K562 (cell line): Measurements from ENCODE around the gene ICE2. TPM values are rescaled to one million over a fixed set of nuclear protein-coding genes. Genes with fewer than 3 reads are reported as not detected.
A peak's percentile ranks its signal among the peaks of the same experiment; 100 is the strongest.

Experiments
- ATAC-seq: fragments of 200-7000 bp; cut with Tn5 transposase; 3 replicates; pipeline ENCODE4 v1.9.1; 2020; ENCODE audit warnings: moderate library complexity
- BruUV-seq: library from RNA; stranded (reverse); fragments of 400-500 nt; replicated peaks from 2 replicates; lab custom pipeline; 2021; lab: Mats Ljungman, UMichigan
- CTCF ChIA-PET: fragments of 300-600 bp; formaldehyde crosslinking; extraction: SDS; loops from one replicate; lab custom pipeline; 2021; ENCODE audit warnings: low intra/inter-chr PET ratio; lab: Yijun Ruan, JAX
- POLR2A ChIA-PET: fragments of 300-600, 350-650 bp; sonication (Branson Sonifier 250); formaldehyde crosslinking; extraction: SDS; loops from one replicate; lab custom pipeline; 2021; ENCODE audit warnings: antibody characterized with exemption, inconsistent platforms; lab: Yijun Ruan, JAX
- DNase-seq, 4 experiments: peaks; one replicate each; pipeline versions ENCODE4 v3.0.0 to v3.0.0-alpha.2; 2011 to 2018; ENCODE audit warnings: low spot score in 3 of 4, mixed read lengths in 3 of 4; ENCODE audit errors: extremely low read depth in 1 of 4
- FAIRE-seq: peaks from 2 replicates; lab custom pipeline; 2011; peaks lifted over from hg19 to GRCh38; lab: Jason Lieb, UNC
- H2AFZ ChIP-seq: 2 replicates; pipeline ENCODE4 v1.6.0; 2011; ENCODE audit warnings: low read depth, low read length, control low read depth, inconsistent platforms
- H3K27ac ChIP-seq: fragments of 200-600 bp; 3 replicates; pipeline ENCODE4 v1.8.0; 2011; ENCODE audit warnings: low read depth, mild to moderate bottlenecking, control low read depth, inconsistent platforms, low read length, moderate library complexity, mixed read lengths; ENCODE audit errors: extremely low read depth
- H3K27me3 ChIP-seq, 2 experiments: fragments of 300-600 bp in 1 of 2; 2 replicates in 1 of 2; 3 replicates in 1 of 2; pipeline versions ENCODE4 v1.6.0 to v1.8.0; 2011; ENCODE audit warnings: inconsistent platforms in 2 of 2, low read length in 2 of 2, mild to moderate bottlenecking in 1 of 2, mixed read lengths in 1 of 2, moderate library complexity in 1 of 2; ENCODE audit not compliant: control insufficient read depth in 2 of 2, insufficient read depth in 2 of 2
- H3K36me3 ChIP-seq: fragments of 300-600 bp; 3 replicates; pipeline ENCODE4 v1.8.0; 2011; ENCODE audit warnings: mild to moderate bottlenecking, low read length, inconsistent platforms; ENCODE audit not compliant: control insufficient read depth, insufficient read depth
- H3K4me1 ChIP-seq, 2 experiments: fragments of 200-600 bp in 1 of 2; replicated peaks in 1 of 2; 2 replicates in 1 of 2; 3 replicates in 1 of 2; pipeline versions ENCODE4 v1.5.1 to v1.8.0; 2011; ENCODE audit warnings: inconsistent platforms in 2 of 2, low read length in 2 of 2, mild to moderate bottlenecking in 1 of 2, mixed read lengths in 1 of 2, moderate library complexity in 1 of 2; ENCODE audit not compliant: control insufficient read depth in 2 of 2, insufficient read depth in 2 of 2
- H3K4me2 ChIP-seq: 2 replicates; pipeline ENCODE4 v1.6.1; 2011; ENCODE audit warnings: low read length, control low read depth, inconsistent platforms, mixed read lengths; ENCODE audit not compliant: insufficient read depth
- H3K4me3 ChIP-seq: fragments of 200-600 bp; sonication (generic), shearing (Covaris generic); 2 replicates; pipeline ENCODE4 v1.5.1; 2016; ENCODE audit warnings: control low read depth, inconsistent platforms
- H3K79me2 ChIP-seq: fragments of 200-600 bp; 3 replicates; pipeline ENCODE4 v1.8.0; 2011; ENCODE audit warnings: low read length, inconsistent platforms; ENCODE audit not compliant: control insufficient read depth, insufficient read depth
- H3K9ac ChIP-seq, 2 experiments: 2 replicates each; pipeline versions ENCODE4 v1.6.0 to v1.6.1; 2011; ENCODE audit warnings: low read depth in 2 of 2, low read length in 2 of 2, control low read depth in 1 of 2, inconsistent platforms in 1 of 2, mild to moderate bottlenecking in 1 of 2, mixed read lengths in 1 of 2; ENCODE audit not compliant: insufficient read depth in 1 of 2
- H3K9me1 ChIP-seq: one replicate; pipeline ENCODE4 v1.6.0; 2011; ENCODE audit warnings: inconsistent platforms, mild to moderate bottlenecking, low read length, moderate library complexity; ENCODE audit not compliant: control insufficient read depth, insufficient read depth
- H3K9me3 ChIP-seq: replicated peaks from 2 replicates; pipeline ENCODE4 v1.5.1; 2011; ENCODE audit warnings: low read depth, low read length, inconsistent platforms; ENCODE audit not compliant: control insufficient read depth, insufficient read depth
- H4K20me1 ChIP-seq: replicated peaks from 2 replicates; pipeline ENCODE4 v1.6.1; 2011; ENCODE audit warnings: low read length, inconsistent platforms, mixed read lengths; ENCODE audit not compliant: control insufficient read depth, insufficient read depth
- C11orf30 ChIP-seq: fragments of 450-650 bp; IDR thresholded peaks from 2 replicates; pipeline ENCODE4 v1.6.1; 2016; ENCODE audit warnings: low read depth, mild to moderate bottlenecking
- CBX3 ChIP-seq, 2 experiments: IDR thresholded peaks; 1 replicate in 1 of 2; 2 replicates in 1 of 2; pipeline ENCODE4 v1.6.1; 2012; ENCODE audit warnings: inconsistent platforms in 2 of 2, low read length in 2 of 2, borderline replicate concordance in 1 of 2, control low read depth in 1 of 2
- DIDO1 ChIP-seq: fragments of 450-650 bp; IDR thresholded peaks from 2 replicates; pipeline ENCODE4 v1.6.1; 2016; ENCODE audit warnings: low read depth, missing biosample characterization, missing genetic modification characterization
- HMGN3 ChIP-seq: IDR thresholded peaks from 2 replicates; pipeline ENCODE4 v1.6.1; 2011; ENCODE audit warnings: borderline replicate concordance, low read depth, mild to moderate bottlenecking, mixed read lengths, low read length; ENCODE audit not compliant: insufficient read length; ENCODE audit errors: extremely low read depth
- MAFK ChIP-seq: IDR thresholded peaks from 2 replicates; pipeline ENCODE4 v1.6.1; 2011; ENCODE audit warnings: low read length, improper control_type of control experiment
- NCOA4 ChIP-seq: fragments of 450-650 bp; IDR thresholded peaks from 2 replicates; pipeline ENCODE4 v1.6.1; 2018; ENCODE audit warnings: mild to moderate bottlenecking; ENCODE audit not compliant: partially characterized antibody
- RNF219 ChIP-seq: fragments of 250-450 bp; sonication (Bioruptor Pico); IDR thresholded peaks from 2 replicates; pipeline ENCODE4 v1.5.0; 2022; ENCODE audit warnings: mild to moderate bottlenecking
- UBTF ChIP-seq, 2 experiments: IDR thresholded peaks; 2 replicates each; pipeline ENCODE4 v1.6.1; 2012; ENCODE audit warnings: improper control_type of control experiment in 2 of 2, low read depth in 2 of 2, low read length in 2 of 2, borderline replicate concordance in 1 of 2
- ZNF121 ChIP-seq: sonication (generic); formaldehyde crosslinking; conservative IDR thresholded peaks from 2 replicates; pipeline ENCODE4 v1.8.0; 2022; ENCODE audit warnings: missing genetic modification reagents
- ZNF134 ChIP-seq: fragments of 250-450 bp; sonication (Bioruptor Pico); conservative IDR thresholded peaks from 2 replicates; pipeline ENCODE4 v1.4.0; 2020
- ZNF316 ChIP-seq: fragments of 450-650 bp; IDR thresholded peaks from 2 replicates; pipeline ENCODE4 v1.6.1; 2016
- WGBS: fragments of 100-300 bp; shearing (Covaris generic); methylation state at CpG from one replicate; pipeline ENCODE4 v1.1.6; 2016; ENCODE audit warnings: low coverage, mixed read lengths; ENCODE audit not compliant: insufficient coverage; ENCODE audit errors: missing lambda C conversion rate; 5-methylcytosine and 5-hydroxymethylcytosine counted together
- in situ Hi-C: fragments of 300-500 bp; cut with MboI; formaldehyde crosslinking; loops from 4 replicates; pipeline ENCODE4 v1.15.0; 2018; ENCODE audit warnings: inconsistent platforms, mixed read lengths
- intact Hi-C: fragments of 100-400 bp; cut with micrococcal nuclease; formaldehyde crosslinking; loops from 2 replicates; pipeline ENCODE4 v1.14.2; 2022
- polyA plus RNA-seq, 8 experiments: library from polyadenylated mRNA; depleted of rRNA in 4 of 8; stranded (reverse) in 5 of 8; unstranded in 3 of 8; fragments of >200 nt; fragmentation: Nextera tagmentation in 2 of 8; fragmentation: Illumina TruSeq in 1 of 8; extraction: Ambion mirVana in 2 of 8; extraction: Trizol in 1 of 8; gene quantifications; 2 replicates each; pipeline versions ENCODE4 v1.2.1 to v1.2.3, GENCODE V29; 2011 to 2014; ENCODE audit warnings: inconsistent platforms in 1 of 8, missing spikeins in 1 of 8
- total RNA-seq, 7 experiments: library from RNA; depleted of rRNA in 6 of 7; stranded (reverse); fragments of >200 nt in 6 of 7; fragmentation: Illumina TruSeq in 2 of 7; extraction: Trizol in 2 of 7; gene quantifications; 2 replicates each; pipeline versions ENCODE4 v1.2.1 to v1.2.3, GENCODE V29; 2011 to 2021; ENCODE audit warnings: low replicate concordance in 1 of 7

ICE2 gene
- total and polyA plus RNA-seq, 9 of the 15 experiments (the other 6 are each of a cell fraction or from before 2014, with no cell fraction given), result 21.8 to 87.9 (median 58.1) TPM

- ChIA-PET POLR2A (no interaction called here), CTCF (no interaction called here)
- in situ Hi-C loops, result no loop called here
- intact Hi-C loops, result no loop called here
- 93% methylated on average over 1 of the region's 3 CpGs for WGBS
- no peak overlapping the region for H3K4me2 ChIP-seq
- no peak overlapping the region for H2AFZ ChIP-seq
- no peak for ATAC-seq
- no TSS peak for BruUV-seq
- H3K4me1 ChIP-seq, result peaks cover 0 to 4% of the 10 kb centered on the region in 2 experiments; a peak in 2 of 5 replicates
- no peak overlapping the region for H3K9ac ChIP-seq
- H3K36me3 ChIP-seq, result peaks cover 74% of the 10 kb centered on the region
- H3K79me2 ChIP-seq, result peaks cover 81% of the 10 kb centered on the region
- no peaks in the 10 kb centered on the region for H3K9me3 ChIP-seq
- no peaks in the 10 kb centered on the region for H3K9me1 ChIP-seq
- TF ChIP-seq ZNF121 (CRISPR knock-in tag) (0 out of 2 replicates have a peak, but pooled peaks have one; percentile 11), UBTF (IDR thresholded peaks at IDR 0.05; ENCODE audit: borderline replicate concordance in 1 of 2, low read depth in 2 of 2, low read length in 2 of 2) (no peak)
- FAIRE-seq, result no peak
- no peak overlapping the region for H3K27ac ChIP-seq
- H3K4me3 ChIP-seq, result no peak overlapping the region
- H3K27me3 ChIP-seq, result no peaks in the 10 kb centered on the region
- DNase-seq, result no peak
- no peaks in the 10 kb centered on the region for H4K20me1 ChIP-seq
These were observed 5.8 kb downstream of the ICE2 start for GRCh38 chr15:60473135-60473534.

- peaks cover 80% of the 10 kb centered on the region for H3K36me3 ChIP-seq
- H3K9me3 ChIP-seq, result no peaks in the 10 kb centered on the region
- H3K79me2 ChIP-seq, result peaks cover 63% of the 10 kb centered on the region
- no peaks in the 10 kb centered on the region for H3K27me3 ChIP-seq
- no TSS peak for BruUV-seq
- H3K4me1 ChIP-seq, result no peaks in the 10 kb centered on the region; a peak in 1 of 5 replicates
- ATAC-seq, result no peak
- H3K9me1 ChIP-seq, result no peaks in the 10 kb centered on the region
- H2AFZ ChIP-seq, result no peak overlapping the region
- CTCF ChIA-PET, result no interaction called here
- POLR2A ChIA-PET, result interaction anchor here (0.5 kb wide), 1 partner anchor 751 kb away, joined by 7 read pairs; no protein-coding TSS in a partner anchor
- intact Hi-C loops, result no loop called here
- H3K9ac ChIP-seq, result no peak overlapping the region
- no peak overlapping the region for H3K27ac ChIP-seq
- H3K4me3 ChIP-seq, result no peak overlapping the region
- peak; percentile 71 for FAIRE-seq
- DNase-seq, result no peak
- no peaks in the 10 kb centered on the region for H4K20me1 ChIP-seq
- H3K4me2 ChIP-seq, result no peak overlapping the region
- in situ Hi-C loops, result no loop called here
- 84% methylated on average over 4 of the region's 4 CpGs for WGBS
- TF ChIP-seq MAFK (0 out of 2 replicates have a peak, but pooled peaks have one; percentile 22), ZNF316 (peak; percentile 62), NCOA4 (no peak), CBX3 (IDR thresholded peaks at IDR 0.05; ENCODE audit: borderline replicate concordance in 1 of 2, low read length in 2 of 2) (no peak), HMGN3 (no peak), DIDO1 (tag) (no peak), RNF219 (CRISPR knock-in tag) (no peak), C11orf30 (peak; percentile 30; the same call in 1 of the 2 replicates), ZNF134 (CRISPR knock-in tag) (no peak)
These were observed 7.6 kb downstream of the ICE2 start for GRCh38 chr15:60471314-60471713.
